Measurements from ENCODE around the gene DLG1. TPM values are rescaled to one million over a fixed set of nuclear protein-coding genes. Genes with fewer than 3 reads are reported as not detected.

Gene DLG1
- polyA plus RNA-seq, 1 donor from 2014 or later: 43.9 TPM

DNA sequence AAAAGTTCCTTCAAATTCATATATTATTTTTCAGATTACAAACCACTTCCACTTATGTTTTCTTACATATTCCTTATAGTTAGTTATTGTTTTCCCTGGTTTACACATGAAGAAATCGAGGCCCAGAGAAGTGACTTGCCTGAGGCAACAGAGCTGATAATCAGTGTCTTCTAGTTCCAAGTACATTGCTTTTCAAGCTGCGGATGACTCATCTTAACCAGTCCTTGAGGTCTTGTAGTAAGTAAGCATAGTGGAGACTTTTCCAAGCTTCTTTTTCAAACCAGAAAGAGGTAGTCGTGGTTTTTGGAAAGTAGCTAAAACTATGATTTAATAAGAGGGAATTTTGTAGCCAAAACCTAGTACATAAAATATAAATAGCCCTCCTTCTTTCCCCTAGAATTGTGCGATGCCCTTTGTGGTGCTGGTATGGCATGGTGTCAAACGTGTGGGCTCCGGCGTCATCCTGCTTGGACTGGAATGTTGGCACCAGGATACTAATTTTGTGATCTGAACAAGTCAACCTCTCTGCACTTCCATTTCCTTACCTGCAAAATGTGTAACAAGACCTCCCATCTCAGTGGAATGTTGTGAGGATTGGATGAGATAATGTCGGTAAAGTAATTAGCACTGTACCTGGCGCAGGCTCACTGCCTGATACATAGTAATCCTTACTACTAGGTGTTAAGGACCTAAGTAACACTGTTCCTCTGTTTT is 19.0 kb upstream of the DLG1 start:
- Histone ChIP-seq H3K27ac (ENCODE audit: low read length) (no peak overlapping the region), H3K27me3 (ENCODE audit: insufficient read depth, low read depth, low read length) (no peaks in the 10 kb centered on the region), H3K4me3 (ENCODE audit: low read length) (no peak overlapping the region), H2AFZ (ENCODE audit: low read depth, low read length) (no peak overlapping the region), H3K9ac (ENCODE audit: low read length) (no peak overlapping the region), H4K20me1 (ENCODE audit: insufficient read depth) (no peaks in the 10 kb centered on the region), H3K36me3 (ENCODE audit: insufficient read depth, low read length) (no peaks in the 10 kb centered on the region), H3K79me2 (replicated peaks; ENCODE audit: insufficient read depth, low read length) (no peaks in the 10 kb centered on the region), H3K4me2 (ENCODE audit: low read length) (no peak overlapping the region), H3K9me2 (ENCODE audit: insufficient read depth, low read length) (no peaks in the 10 kb centered on the region), H3F3A (ENCODE audit: insufficient read depth, low read length, poor library complexity, severe bottlenecking) (no peaks in the 10 kb centered on the region), H3K9me3 (ENCODE audit: low read length) (no peaks in the 10 kb centered on the region)
- TF ChIP-seq EZH2 (IDR thresholded peaks at IDR 0.05; ENCODE audit: borderline replicate concordance, insufficient read depth, low read length, poor library complexity, severe bottlenecking) (no peak), TAF1 (IDR thresholded peaks at IDR 0.05; ENCODE audit: low read depth) (no peak), POLR2AphosphoS5 (IDR thresholded peaks at IDR 0.05) (no peak), SMC3 (conservative IDR thresholded peaks at IDR 0.05; ENCODE audit: poor library complexity) (no peak), EP300 (conservative IDR thresholded peaks at IDR 0.05; ENCODE audit: poor library complexity, severe bottlenecking) (no peak), RAD21 (conservative IDR thresholded peaks at IDR 0.05) (no peak), MXI1 (conservative IDR thresholded peaks at IDR 0.05; ENCODE audit: poor library complexity, severe bottlenecking) (no peak)
- TF ChIP-seq, protein P1, sequence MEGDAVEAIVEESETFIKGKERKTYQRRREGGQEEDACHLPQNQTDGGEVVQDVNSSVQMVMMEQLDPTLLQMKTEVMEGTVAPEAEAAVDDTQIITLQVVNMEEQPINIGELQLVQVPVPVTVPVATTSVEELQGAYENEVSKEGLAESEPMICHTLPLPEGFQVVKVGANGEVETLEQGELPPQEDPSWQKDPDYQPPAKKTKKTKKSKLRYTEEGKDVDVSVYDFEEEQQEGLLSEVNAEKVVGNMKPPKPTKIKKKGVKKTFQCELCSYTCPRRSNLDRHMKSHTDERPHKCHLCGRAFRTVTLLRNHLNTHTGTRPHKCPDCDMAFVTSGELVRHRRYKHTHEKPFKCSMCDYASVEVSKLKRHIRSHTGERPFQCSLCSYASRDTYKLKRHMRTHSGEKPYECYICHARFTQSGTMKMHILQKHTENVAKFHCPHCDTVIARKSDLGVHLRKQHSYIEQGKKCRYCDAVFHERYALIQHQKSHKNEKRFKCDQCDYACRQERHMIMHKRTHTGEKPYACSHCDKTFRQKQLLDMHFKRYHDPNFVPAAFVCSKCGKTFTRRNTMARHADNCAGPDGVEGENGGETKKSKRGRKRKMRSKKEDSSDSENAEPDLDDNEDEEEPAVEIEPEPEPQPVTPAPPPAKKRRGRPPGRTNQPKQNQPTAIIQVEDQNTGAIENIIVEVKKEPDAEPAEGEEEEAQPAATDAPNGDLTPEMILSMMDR (IDR thresholded peaks at IDR 0.05; ENCODE audit: poor library complexity, severe bottlenecking): no peak
- TF ChIP-seq, protein P2, sequence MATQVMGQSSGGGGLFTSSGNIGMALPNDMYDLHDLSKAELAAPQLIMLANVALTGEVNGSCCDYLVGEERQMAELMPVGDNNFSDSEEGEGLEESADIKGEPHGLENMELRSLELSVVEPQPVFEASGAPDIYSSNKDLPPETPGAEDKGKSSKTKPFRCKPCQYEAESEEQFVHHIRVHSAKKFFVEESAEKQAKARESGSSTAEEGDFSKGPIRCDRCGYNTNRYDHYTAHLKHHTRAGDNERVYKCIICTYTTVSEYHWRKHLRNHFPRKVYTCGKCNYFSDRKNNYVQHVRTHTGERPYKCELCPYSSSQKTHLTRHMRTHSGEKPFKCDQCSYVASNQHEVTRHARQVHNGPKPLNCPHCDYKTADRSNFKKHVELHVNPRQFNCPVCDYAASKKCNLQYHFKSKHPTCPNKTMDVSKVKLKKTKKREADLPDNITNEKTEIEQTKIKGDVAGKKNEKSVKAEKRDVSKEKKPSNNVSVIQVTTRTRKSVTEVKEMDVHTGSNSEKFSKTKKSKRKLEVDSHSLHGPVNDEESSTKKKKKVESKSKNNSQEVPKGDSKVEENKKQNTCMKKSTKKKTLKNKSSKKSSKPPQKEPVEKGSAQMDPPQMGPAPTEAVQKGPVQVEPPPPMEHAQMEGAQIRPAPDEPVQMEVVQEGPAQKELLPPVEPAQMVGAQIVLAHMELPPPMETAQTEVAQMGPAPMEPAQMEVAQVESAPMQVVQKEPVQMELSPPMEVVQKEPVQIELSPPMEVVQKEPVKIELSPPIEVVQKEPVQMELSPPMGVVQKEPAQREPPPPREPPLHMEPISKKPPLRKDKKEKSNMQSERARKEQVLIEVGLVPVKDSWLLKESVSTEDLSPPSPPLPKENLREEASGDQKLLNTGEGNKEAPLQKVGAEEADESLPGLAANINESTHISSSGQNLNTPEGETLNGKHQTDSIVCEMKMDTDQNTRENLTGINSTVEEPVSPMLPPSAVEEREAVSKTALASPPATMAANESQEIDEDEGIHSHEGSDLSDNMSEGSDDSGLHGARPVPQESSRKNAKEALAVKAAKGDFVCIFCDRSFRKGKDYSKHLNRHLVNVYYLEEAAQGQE (IDR thresholded peaks at IDR 0.05; ENCODE audit: borderline replicate concordance): no peak

DNA sequence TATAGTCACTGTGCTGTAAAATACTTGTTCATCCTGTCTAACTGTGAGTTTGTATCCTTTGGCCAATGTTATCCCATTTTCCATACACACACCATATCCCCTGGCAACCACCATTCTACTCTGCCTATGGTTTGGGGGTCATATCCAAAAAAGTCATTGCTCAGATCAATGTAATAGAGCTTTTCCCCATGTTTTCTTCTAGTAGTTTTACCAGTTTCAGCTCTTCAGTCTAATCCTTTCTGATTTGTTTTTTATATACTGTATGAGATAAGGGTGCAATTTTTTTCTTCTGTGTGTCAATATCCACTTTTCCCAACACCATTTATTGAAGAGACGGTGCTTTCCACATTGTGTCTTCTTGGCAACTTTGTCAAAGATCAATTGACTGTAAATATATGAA is 14.0 kb upstream of the DLG1 start:
- no peaks in the 10 kb centered on the region for H4K20me1 ChIP-seq (ENCODE audit: insufficient read depth)
- H3K4me2 ChIP-seq (ENCODE audit: low read length): no peak overlapping the region
- no peaks in the 10 kb centered on the region for H3K79me2 ChIP-seq (replicated peaks; ENCODE audit: insufficient read depth, low read length)
- H3K27ac ChIP-seq (ENCODE audit: low read length): no peak overlapping the region
- no peak overlapping the region for H3K9ac ChIP-seq (ENCODE audit: low read length)
- H3K27me3 ChIP-seq (ENCODE audit: insufficient read depth, low read depth, low read length): no peaks in the 10 kb centered on the region
- TF ChIP-seq SMC3 (conservative IDR thresholded peaks at IDR 0.05; ENCODE audit: poor library complexity): no peak
- no peak for TF ChIP-seq EP300 (conservative IDR thresholded peaks at IDR 0.05; ENCODE audit: poor library complexity, severe bottlenecking)
- TF ChIP-seq, protein P2 (IDR thresholded peaks at IDR 0.05; ENCODE audit: borderline replicate concordance): no peak
- H2AFZ ChIP-seq (ENCODE audit: low read depth, low read length): no peak overlapping the region
- H3K36me3 ChIP-seq (ENCODE audit: insufficient read depth, low read length): no peaks in the 10 kb centered on the region
- no peaks in the 10 kb centered on the region for H3K9me2 ChIP-seq (ENCODE audit: insufficient read depth, low read length)
- H3K4me3 ChIP-seq (ENCODE audit: low read length): no peak overlapping the region
- no peaks in the 10 kb centered on the region for H3K9me3 ChIP-seq (ENCODE audit: low read length)
- H3F3A ChIP-seq (ENCODE audit: insufficient read depth, low read length, poor library complexity, severe bottlenecking): no peaks in the 10 kb centered on the region

Data from neural cell (in vitro differentiated cells).